ENCODE data around the gene SMARCA4.
A peak's percentile ranks its signal among the peaks of the same experiment; 100 is the strongest.

Gene SMARCA4

DNA sequence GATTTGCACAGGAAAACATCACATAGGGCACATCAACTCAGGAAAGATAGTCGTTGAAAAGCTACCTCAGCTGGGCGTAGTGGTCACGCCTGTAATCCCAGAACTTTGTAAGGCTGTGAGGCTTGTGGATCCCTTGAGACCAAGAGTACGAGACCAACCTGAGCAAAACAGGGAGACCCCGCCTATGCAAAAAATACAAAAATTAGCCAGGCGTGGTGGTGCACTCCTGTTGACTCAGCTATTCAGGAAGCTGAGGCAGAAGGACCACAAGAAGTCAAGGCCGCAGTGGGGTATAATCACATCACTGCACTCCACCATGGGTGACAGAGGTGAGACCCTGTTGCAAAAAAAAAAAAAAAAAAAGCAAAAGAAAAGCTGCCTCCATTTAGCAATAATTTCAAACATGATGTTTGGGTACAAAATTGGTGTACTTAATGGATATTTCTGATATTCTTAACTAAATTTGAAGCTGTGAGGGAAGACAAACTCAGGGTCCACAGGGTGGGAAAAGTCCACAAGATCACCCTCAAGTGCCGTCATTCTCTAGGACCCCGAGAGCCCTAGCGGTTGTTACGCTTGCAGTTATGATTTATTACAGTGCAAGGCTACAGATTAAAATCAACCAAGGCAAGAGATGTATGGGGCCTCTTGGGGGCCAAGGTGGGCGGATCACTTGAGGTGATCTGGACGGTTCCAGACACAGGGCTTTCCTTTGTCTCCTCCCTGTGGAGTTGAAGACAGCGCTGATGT is 86.0 kb downstream of the SMARCA4 start:
- Mint-ChIP-seq H3K27ac (peak overlapping the region; percentile 41), H3K9me3 (no peaks in the 10 kb centered on the region), H3K27me3 (no peaks in the 10 kb centered on the region), H3K36me3 (peaks cover 12% of the 10 kb centered on the region), H3K4me3 (no peak overlapping the region), H3K4me1 (peaks cover 43% of the 10 kb centered on the region)

DNA sequence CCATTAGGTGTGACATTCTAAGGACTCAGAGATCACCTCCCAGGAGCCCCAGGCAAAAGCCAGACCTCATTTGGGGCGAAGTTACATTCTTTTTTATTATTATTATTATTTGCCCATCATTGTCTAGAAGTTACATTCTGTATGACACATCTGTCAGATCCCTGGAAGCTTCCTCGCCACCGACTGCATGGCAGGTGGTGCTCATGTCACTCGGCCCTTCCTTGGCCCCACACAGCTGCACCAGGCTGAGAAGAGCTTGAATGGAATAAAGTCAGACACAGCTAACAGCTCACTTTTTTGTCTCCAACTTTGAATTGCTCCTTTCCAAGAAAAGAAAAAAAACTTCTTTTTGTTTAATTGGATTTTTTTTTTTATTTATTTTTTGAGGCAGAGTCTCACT is 87.0 kb downstream of the SMARCA4 start:
- peaks cover 12% of the 10 kb centered on the region for H3K36me3 Mint-ChIP-seq
- no peak overlapping the region for H3K4me3 Mint-ChIP-seq
- H3K9me3 Mint-ChIP-seq, result no peaks in the 10 kb centered on the region
- H3K27me3 Mint-ChIP-seq, result no peaks in the 10 kb centered on the region
- H3K27ac Mint-ChIP-seq, result peak overlapping the region; percentile 30
- peaks cover 54% of the 10 kb centered on the region for H3K4me1 Mint-ChIP-seq

DNA sequence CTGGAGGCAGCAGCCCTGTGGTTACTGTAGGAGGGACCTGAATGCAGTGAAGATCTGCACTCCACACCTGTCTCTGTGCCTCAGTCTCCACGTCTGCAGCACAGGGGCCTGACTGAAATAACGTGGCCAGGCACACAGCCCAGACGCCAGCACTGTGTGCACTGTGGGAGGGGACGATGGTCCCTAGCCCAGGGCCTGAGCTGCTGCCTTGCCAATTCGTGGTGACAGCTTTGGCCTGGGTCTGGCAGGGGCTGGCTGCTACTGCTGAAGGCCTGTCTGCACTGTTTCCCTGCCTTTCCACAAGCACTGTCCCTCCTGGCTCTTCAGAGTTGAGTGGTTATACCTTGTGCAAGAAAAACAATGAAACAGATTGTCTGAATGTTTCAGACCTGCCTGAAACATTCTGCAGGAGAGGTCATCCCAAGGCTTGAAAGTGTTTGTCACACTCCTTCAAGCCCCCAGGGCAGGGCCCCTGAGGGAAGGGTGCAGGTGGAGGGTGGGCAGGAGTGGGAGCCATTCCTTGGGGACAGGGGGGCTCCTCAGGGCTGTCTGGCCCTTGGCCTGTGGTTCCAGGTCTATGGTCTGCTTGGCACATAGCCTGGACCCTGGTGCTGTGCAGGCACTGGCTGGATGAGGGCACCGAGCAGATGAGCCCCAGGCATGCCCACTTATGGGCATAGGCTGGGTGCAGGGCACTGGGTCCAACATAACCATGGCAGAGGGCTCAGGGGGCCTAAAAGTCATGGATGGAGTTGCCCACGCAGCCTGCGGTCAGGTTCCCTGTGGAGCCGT is 89.7 kb downstream of the SMARCA4 start:
- Mint-ChIP-seq H3K4me3 (no peak overlapping the region), H3K36me3 (peaks cover 5% of the 10 kb centered on the region), H3K4me1 (peaks cover 57% of the 10 kb centered on the region), H3K27me3 (no peaks in the 10 kb centered on the region), H3K9me3 (no peaks in the 10 kb centered on the region), H3K27ac (peak overlapping the region; percentile 72)

DNA sequence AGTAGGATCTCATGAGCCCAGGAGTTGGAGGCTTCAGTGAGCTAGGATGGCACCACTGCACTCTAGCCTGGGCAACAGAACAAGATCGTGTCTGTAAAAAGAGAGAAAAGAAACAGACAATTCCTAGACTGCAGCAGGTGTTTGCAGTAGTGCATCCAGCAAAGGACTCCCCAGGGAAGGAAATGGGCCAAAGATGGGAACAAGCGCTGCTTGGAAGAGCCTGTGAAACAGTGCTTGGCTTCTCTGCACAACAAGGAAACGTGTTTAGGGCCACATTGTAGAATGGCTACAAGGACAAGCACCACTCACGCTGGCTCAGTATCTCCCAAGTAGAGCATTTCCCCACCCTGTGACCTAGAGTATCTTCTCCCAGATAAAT is 93.0 kb downstream of the SMARCA4 start:
- Mint-ChIP-seq H3K4me3 (no peak overlapping the region), H3K9me3 (no peaks in the 10 kb centered on the region), H3K4me1 (peaks cover 40% of the 10 kb centered on the region), H3K27ac (peak overlapping the region; percentile 23), H3K36me3 (peaks cover 3% of the 10 kb centered on the region), H3K27me3 (no peaks in the 10 kb centered on the region)

DNA sequence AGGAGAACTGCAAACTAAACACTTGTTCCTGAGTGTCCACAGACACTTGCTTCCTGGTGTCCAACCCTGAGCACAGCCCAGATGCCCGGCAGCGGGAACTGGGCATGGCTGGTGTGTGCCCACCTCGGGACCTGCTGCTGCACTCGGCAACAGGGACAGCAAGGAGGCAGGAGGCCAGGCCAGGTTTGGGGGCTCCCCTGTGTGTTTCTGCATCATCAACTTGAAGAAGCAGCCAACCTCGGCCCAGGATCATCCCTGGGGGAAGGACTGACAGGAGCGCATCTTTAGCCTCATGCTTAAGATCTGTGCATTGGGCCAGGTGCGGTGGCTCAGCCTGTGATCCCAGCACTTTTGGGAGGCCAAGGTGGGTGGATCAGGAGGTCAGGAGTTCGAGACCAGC is 93.4 kb downstream of the SMARCA4 start:
- Mint-ChIP-seq H3K4me1 (peaks cover 36% of the 10 kb centered on the region), H3K9me3 (no peaks in the 10 kb centered on the region), H3K4me3 (no peak overlapping the region), H3K27me3 (no peaks in the 10 kb centered on the region), H3K27ac (no peak overlapping the region), H3K36me3 (peaks cover 3% of the 10 kb centered on the region)

DNA sequence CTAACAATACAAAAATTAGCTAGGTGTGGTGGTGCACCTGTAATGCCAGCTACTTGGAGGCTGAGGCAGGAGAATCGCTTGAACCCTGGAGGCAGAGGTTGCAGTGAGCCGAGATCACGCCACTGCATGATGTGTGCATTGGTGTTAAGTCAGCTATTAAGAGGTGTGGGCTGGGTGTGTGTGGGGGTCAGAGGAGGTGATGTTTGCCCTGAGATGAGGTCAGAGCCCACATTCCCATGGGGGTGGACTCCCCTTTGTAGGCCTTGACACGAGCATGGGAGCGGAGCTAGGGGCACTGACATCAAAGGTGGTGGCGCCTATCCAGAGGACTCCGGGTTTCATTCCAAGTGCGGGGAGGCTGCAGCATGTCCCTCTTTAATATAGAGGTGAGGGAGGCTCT is 93.8 kb downstream of the SMARCA4 start:
- peaks cover 31% of the 10 kb centered on the region for H3K4me1 Mint-ChIP-seq
- no peaks in the 10 kb centered on the region for H3K9me3 Mint-ChIP-seq
- no peaks in the 10 kb centered on the region for H3K27me3 Mint-ChIP-seq
- peaks cover 3% of the 10 kb centered on the region for H3K36me3 Mint-ChIP-seq
- H3K4me3 Mint-ChIP-seq, result no peak overlapping the region
- H3K27ac Mint-ChIP-seq, result peak overlapping the region; percentile 77

DNA sequence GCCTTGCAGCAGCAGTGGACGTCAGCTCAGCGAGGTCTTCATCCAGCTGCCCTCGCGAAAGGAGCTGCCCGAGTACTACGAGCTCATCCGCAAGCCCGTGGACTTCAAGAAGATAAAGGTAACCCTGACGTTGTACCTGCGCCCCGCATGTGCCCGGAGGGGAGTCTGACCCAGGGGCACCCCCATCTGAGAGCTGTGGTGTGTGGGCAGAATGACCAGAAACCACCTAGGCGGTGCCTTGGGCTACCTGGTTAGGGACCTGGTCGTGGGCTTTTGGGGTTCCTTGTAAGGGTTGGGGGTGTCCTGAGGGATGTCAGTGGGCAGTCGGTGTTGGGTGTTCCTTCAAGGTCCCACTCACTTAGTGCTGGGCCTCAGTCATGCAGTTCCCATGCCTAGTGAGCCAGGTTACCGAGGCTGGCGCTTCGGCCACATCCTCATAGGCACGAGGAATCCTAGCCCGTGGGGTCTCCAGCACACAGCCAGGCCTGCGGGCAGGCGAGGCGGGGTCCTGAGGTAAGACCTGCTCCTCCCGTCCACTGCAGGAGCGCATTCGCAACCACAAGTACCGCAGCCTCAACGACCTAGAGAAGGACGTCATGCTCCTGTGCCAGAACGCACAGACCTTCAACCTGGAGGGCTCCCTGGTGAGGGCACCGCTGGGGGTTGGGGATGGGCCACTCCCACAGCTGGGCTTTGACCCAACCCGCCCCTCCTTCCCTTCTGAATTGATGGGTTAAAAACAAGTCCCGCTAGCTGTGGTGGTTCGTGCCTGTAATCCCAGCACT is 97.6 kb downstream of the SMARCA4 start:
- no peak overlapping the region for H3K27ac Mint-ChIP-seq
- H3K36me3 Mint-ChIP-seq, result peaks cover 1% of the 10 kb centered on the region
- H3K4me1 Mint-ChIP-seq, result no peaks in the 10 kb centered on the region
- no peaks in the 10 kb centered on the region for H3K27me3 Mint-ChIP-seq
- H3K9me3 Mint-ChIP-seq, result no peaks in the 10 kb centered on the region
- H3K4me3 Mint-ChIP-seq, result no peak overlapping the region

DNA sequence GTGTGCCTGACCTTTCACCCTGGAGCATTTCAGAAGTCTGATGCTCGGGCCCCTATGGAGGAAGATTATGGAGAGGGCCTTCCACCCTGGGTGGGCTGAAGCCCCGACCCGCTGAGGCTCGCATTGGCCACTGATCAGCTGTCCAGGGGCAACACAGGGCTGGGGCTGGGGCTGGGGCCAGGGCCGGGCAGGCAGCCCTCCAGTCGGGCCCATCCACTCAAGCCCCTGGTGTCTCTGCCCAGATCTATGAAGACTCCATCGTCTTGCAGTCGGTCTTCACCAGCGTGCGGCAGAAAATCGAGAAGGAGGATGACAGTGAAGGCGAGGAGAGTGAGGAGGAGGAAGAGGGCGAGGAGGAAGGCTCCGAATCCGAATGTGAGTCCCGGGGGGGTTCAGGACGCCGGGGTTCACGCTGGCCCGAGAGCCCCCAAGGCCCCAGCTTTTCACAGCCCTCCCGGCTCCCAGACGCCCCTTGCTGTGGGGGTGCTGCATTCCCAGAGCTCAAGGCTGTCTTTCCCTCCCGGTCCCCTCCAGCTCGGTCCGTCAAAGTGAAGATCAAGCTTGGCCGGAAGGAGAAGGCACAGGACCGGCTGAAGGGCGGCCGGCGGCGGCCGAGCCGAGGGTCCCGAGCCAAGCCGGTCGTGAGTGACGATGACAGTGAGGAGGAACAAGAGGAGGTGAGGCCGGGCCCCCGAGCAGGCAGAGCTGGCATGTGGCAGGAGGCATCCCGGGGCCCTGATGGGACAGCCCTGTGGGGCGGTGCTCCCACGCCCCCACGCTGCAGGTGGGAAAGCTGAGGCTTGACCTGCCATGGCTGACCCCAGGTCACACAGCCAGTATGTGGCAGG is 98.9 kb downstream of the SMARCA4 start:
- Mint-ChIP-seq H3K4me3 (no peak overlapping the region), H3K4me1 (no peaks in the 10 kb centered on the region), H3K9me3 (no peaks in the 10 kb centered on the region), H3K27me3 (no peaks in the 10 kb centered on the region), H3K27ac (no peak overlapping the region), H3K36me3 (peaks cover 1% of the 10 kb centered on the region)

DNA sequence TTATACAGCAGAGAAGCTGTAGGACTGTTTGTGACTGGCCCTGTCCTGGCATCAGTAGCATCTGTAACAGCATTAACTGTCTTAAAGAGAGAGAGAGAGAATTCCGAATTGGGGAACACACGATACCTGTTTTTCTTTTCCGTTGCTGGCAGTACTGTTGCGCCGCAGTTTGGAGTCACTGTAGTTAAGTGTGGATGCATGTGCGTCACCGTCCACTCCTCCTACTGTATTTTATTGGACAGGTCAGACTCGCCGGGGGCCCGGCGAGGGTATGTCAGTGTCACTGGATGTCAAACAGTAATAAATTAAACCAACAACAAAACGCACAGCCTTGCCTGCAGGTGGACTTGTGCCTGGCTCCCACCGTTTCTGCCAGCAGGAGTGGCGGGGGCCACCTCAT is 101.1 kb downstream of the SMARCA4 start:
- no peaks in the 10 kb centered on the region for H3K4me1 Mint-ChIP-seq
- H3K4me3 Mint-ChIP-seq, result no peak overlapping the region
- no peaks in the 10 kb centered on the region for H3K9me3 Mint-ChIP-seq
- no peaks in the 10 kb centered on the region for H3K36me3 Mint-ChIP-seq
- no peaks in the 10 kb centered on the region for H3K27me3 Mint-ChIP-seq
- no peak overlapping the region for H3K27ac Mint-ChIP-seq

DNA sequence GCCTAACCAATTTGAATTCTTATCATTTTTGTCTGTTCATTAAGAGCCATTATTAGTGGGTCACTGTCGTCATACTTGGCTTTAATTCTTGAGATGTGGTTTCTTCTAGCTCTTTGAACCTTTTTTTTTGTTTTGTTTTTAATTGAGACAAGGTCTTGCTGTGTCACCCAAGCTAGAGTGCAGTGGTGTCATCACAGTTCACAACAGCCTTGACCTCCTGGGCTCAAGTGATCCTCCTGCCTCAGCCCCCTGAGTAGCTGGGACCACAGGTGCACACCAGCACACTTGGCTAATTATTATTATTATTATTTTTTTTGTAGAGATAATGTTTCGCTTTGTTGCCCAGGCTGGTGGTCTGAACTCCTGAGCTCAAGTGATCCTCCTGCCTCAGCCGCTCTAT is 102.6 kb downstream of the SMARCA4 start:
- Mint-ChIP-seq H3K36me3 (peaks cover 4% of the 10 kb centered on the region), H3K4me3 (no peak overlapping the region), H3K27ac (no peak overlapping the region), H3K27me3 (no peaks in the 10 kb centered on the region), H3K4me1 (no peaks in the 10 kb centered on the region), H3K9me3 (no peaks in the 10 kb centered on the region)

DNA sequence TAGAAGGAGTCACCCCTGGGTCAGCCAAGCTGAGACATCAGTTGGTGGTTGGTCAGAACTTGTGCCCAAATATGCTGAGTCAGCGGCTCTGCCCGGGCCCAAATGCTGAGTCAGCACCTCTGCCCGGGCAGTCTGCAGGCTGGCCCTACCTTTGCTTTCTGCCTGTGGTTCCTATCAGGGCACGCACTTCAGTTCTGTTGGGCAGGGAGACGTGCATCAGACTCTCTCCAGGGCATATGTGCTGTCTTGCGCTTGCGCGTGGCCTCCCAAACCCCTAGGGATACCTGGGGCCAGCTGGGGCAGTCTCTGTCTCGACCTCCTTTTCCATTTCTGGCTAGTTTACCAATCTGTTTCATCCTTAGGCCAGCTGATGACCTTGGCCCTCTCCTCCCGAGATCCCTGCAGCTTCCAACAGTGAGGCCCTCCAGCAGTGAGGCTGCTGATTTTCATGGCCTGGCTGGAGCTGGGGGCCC is 104.0 kb downstream of the SMARCA4 start:
- no peak overlapping the region for H3K4me3 Mint-ChIP-seq
- no peaks in the 10 kb centered on the region for H3K27me3 Mint-ChIP-seq
- H3K9me3 Mint-ChIP-seq, result no peaks in the 10 kb centered on the region
- no peaks in the 10 kb centered on the region for H3K4me1 Mint-ChIP-seq
- peak overlapping the region; percentile 61 for H3K27ac Mint-ChIP-seq
- H3K36me3 Mint-ChIP-seq, result peaks cover 5% of the 10 kb centered on the region

DNA sequence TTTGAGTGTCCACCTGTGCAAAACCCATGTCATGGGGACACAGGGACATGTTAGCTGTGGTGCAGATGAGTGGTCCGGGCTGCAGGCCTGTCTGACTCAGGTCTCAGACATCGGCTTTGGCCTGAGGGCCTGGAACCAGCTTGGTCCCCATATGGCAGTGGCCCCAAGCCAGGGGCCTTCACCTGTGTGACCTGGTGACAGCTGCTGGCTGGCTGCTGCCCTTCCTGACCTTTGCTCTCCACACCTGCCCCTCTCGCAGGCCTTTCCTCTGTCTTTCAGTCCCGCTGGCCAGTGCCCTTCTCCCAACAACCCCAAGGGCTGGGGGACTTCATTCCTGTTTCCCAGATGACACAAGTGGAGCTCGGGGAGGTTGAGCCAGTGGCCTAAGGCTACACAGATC is 105.5 kb downstream of the SMARCA4 start:
- Mint-ChIP-seq H3K4me3 (no peak overlapping the region), H3K4me1 (no peaks in the 10 kb centered on the region), H3K27ac (peak overlapping the region; percentile 51), H3K36me3 (peaks cover 5% of the 10 kb centered on the region), H3K27me3 (no peaks in the 10 kb centered on the region), H3K9me3 (no peaks in the 10 kb centered on the region)

DNA sequence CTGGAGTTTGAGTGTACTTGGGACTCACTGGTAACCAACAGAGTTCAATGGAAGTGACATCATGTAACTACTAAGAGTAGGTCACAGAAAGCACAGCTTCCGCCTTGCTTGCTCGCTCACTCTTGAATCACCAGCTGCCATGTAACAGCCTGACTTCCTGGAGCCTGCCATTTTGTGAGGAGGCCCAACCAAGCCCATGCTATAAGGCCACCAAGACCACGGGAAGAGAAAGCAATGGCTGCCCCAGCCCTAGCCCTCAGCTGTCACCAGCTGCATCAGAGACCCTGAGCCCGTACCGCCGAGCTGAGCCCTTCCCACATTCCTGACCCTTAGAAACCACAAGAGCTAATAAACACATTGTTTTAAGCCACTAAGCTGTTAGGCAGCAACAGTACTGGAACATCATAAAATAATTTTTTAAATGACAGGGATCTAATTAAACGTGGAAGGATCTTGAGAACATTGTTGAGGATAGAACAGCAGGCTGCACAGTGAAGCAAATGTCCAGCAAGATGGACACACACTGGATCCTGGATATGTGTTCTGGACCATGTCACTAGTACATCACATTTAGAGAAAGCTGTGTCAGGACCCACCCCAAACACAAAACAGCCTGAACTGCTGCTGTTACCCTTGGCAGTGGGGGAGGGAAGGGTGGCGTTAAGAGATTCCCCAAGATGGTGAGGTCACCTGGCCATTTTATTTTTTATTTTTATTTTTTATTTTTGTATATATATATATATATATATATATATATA is 106.7 kb downstream of the SMARCA4 start:
- Mint-ChIP-seq H3K4me1 (no peaks in the 10 kb centered on the region), H3K9me3 (no peaks in the 10 kb centered on the region), H3K36me3 (peaks cover 5% of the 10 kb centered on the region), H3K27me3 (no peaks in the 10 kb centered on the region), H3K4me3 (no peak overlapping the region), H3K27ac (no peak overlapping the region)

DNA sequence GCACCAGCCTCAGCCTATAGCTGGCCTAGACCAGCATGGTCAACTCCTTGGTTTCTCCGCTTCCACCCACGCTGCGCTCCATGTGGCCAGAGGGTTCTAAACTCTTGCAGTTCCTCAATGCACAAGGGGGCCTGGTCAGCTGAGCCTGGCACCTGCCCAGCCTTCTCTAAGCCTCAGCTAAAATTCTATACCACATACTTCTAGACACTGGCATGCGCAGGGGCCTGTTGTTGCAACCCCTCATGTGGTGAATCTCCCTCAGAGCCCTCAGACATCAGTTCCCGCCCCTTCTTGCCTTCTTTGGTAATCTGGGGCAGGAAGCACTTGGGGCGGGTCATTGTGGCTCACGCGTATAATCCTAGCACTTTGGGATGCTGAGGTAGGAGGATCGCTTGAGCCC is 108.7 kb downstream of the SMARCA4 start:
- H3K4me3 Mint-ChIP-seq, result no peak overlapping the region
- no peak overlapping the region for H3K27ac Mint-ChIP-seq
- H3K27me3 Mint-ChIP-seq, result no peaks in the 10 kb centered on the region
- H3K36me3 Mint-ChIP-seq, result peaks cover 5% of the 10 kb centered on the region
- no peaks in the 10 kb centered on the region for H3K9me3 Mint-ChIP-seq
- peaks cover 8% of the 10 kb centered on the region for H3K4me1 Mint-ChIP-seq

All from activated naive CD4-positive, alpha-beta T cell treated with anti-CD3 and anti-CD28 coated beads, Interleukin-2, amount 50 U/mL, for 24 hours (primary cell).